HEK293 (cell line): ENCODE results near the gene EPM2AIP1.

Experiments used
- CTCF ChIP-seq: fragments of 450-650 bp; formaldehyde crosslinking; IDR thresholded peaks from 2 replicates; pipeline ENCODE4 v1.5.1; 2016; ENCODE audit warnings: missing biosample characterization, missing genetic modification characterization
- REST ChIP-seq: fragments of 450-650 bp; formaldehyde crosslinking; IDR thresholded peaks from 2 replicates; pipeline ENCODE4 v1.5.1; 2016; ENCODE audit warnings: missing biosample characterization, missing genetic modification characterization
- TCF7L2 ChIP-seq: IDR thresholded peaks from 2 replicates; pipeline ENCODE4 v1.6.1; 2011; ENCODE audit warnings: low read depth, mild to moderate bottlenecking, inconsistent platforms, low read length, moderate library complexity, borderline replicate concordance
- ZNF274 ChIP-seq, 2 experiments: fragments of 200-500 bp in 1 of 2; fragments of 450-650 bp in 1 of 2; sonication (Bioruptor generic) in 1 of 2; formaldehyde crosslinking in 1 of 2; IDR thresholded peaks; 2 replicates each; pipeline versions ENCODE4 v1.5.1 to v1.6.1; 2014 to 2016; ENCODE audit warnings: borderline replicate concordance in 1 of 2, inconsistent platforms in 1 of 2, low read length in 1 of 2, missing biosample characterization in 1 of 2, missing genetic modification characterization in 1 of 2

GRCh38 chr3:37028329-37028728, 35.4 kb upstream of the EPM2AIP1 start:
- TF ChIP-seq CTCF (tag by site-specific recombination) (no peak), REST (tag by site-specific recombination) (no peak), TCF7L2 (no peak), ZNF274 (IDR thresholded peaks at IDR 0.05; ENCODE audit: low read length) (no peak), ZNF274 (tag by site-specific recombination; IDR thresholded peaks at IDR 0.05; ENCODE audit: borderline replicate concordance) (no peak)
